GM18858 (cell line): Measurements from ENCODE around the gene ACSL6.

Experiments
- ATAC-seq: cut with Tn5 transposase; IDR thresholded peaks from one replicate; pipeline ENCODE4 v1.9.1; 2021; ENCODE audit not compliant: unreplicated experiment

ACSL6 gene

GRCh38 chr5:132017738-132018625, 6.5 kb upstream of the ACSL6 start:
- ATAC-seq: no peak

- no peak for ATAC-seq
Observed at GRCh38 chr5:132017316-132017715, 5.9 kb upstream of the ACSL6 start.

- no peak for ATAC-seq
Observed at GRCh38 chr5:132016721-132017250, 5.3 kb upstream of the ACSL6 start.

GRCh38 chr5:132013711-132014110, 2.3 kb upstream of the ACSL6 start:
- no peak for ATAC-seq

- ATAC-seq: no peak
Observed at GRCh38 chr5:132013006-132013689, 1.7 kb upstream of the ACSL6 start.

- no peak for ATAC-seq
Observed at GRCh38 chr5:132012371-132013005, 1.0 kb upstream of the ACSL6 start.

- ATAC-seq: no peak
Observed at GRCh38 chr5:132010989-132011621, 353 bp downstream of the ACSL6 start.

GRCh38 chr5:132010645-132010988, 841 bp downstream of the ACSL6 start:
- ATAC-seq: no peak

- ATAC-seq: no peak
Observed at GRCh38 chr5:132009706-132010405, 1.6 kb downstream of the ACSL6 start.

- no peak for ATAC-seq
Observed at GRCh38 chr5:132008961-132009680, 2.3 kb downstream of the ACSL6 start.

GRCh38 chr5:132008163-132008473, 3.3 kb downstream of the ACSL6 start:
- no peak for ATAC-seq

GRCh38 chr5:132007399-132008162, 3.9 kb downstream of the ACSL6 start:
- ATAC-seq: peak; percentile 72

GRCh38 chr5:132006331-132007120, 4.9 kb downstream of the ACSL6 start:
- ATAC-seq: no peak

GRCh38 chr5:132005591-132005990, 5.9 kb downstream of the ACSL6 start:
- no peak for ATAC-seq

GRCh38 chr5:132003982-132004381, 7.5 kb downstream of the ACSL6 start:
- no peak for ATAC-seq

- no peak for ATAC-seq
Observed at GRCh38 chr5:132003170-132003744, 8.2 kb downstream of the ACSL6 start.

GRCh38 chr5:132002757-132003156, 8.7 kb downstream of the ACSL6 start:
- no peak for ATAC-seq
